NT2/D1 (cell line): ENCODE measurements around the gene AVP.
"Not testable (repeated sequence)": the region's sequence is repeated elsewhere in the genome, so short reads cannot be mapped to it uniquely, and the experiment has no call there.

Source experiments
- DNase-seq: peaks from one replicate; pipeline ENCODE4 v3.0.0-alpha.2; 2011; ENCODE audit warnings: low read depth, low spot score
- H3K27me3 ChIP-seq: 2 replicates; pipeline ENCODE4 v1.6.0; 2011; ENCODE audit warnings: mild to moderate bottlenecking; ENCODE audit not compliant: insufficient read length, insufficient read depth
- H3K36me3 ChIP-seq: 2 replicates; pipeline ENCODE4 v1.6.1; 2011; ENCODE audit warnings: mild to moderate bottlenecking, low read length, mixed read lengths; ENCODE audit not compliant: insufficient read depth, insufficient read length
- H3K4me1 ChIP-seq: 2 replicates; pipeline ENCODE4 v1.5.1; 2011; ENCODE audit not compliant: insufficient read depth, insufficient read length
- H3K4me3 ChIP-seq: 2 replicates; pipeline ENCODE4 v1.5.1; 2011; ENCODE audit warnings: low read depth; ENCODE audit not compliant: insufficient read length
- H3K9ac ChIP-seq: 2 replicates; pipeline ENCODE4 v1.6.0; 2011; ENCODE audit warnings: low read depth; ENCODE audit not compliant: insufficient read length
- H3K9me3 ChIP-seq: 2 replicates; pipeline ENCODE4 v1.5.1; 2011; ENCODE audit warnings: mild to moderate bottlenecking, low read length; ENCODE audit not compliant: insufficient read depth
- SUZ12 ChIP-seq: IDR thresholded peaks from 2 replicates; pipeline ENCODE4 v1.6.1; 2011; ENCODE audit not compliant: insufficient read length, insufficient read depth; ENCODE audit errors: extremely low read depth
- YY1 ChIP-seq: IDR thresholded peaks from 2 replicates; pipeline ENCODE4 v1.6.1; 2011; ENCODE audit not compliant: insufficient read length, insufficient read depth
- ZNF274 ChIP-seq: IDR thresholded peaks from 2 replicates; pipeline ENCODE4 v1.6.1; 2011; ENCODE audit warnings: mild to moderate bottlenecking, low read depth, low read length

Gene AVP

GRCh38 chr20:3082955-3083952, 1.3 kb downstream of the AVP start:
- TF ChIP-seq SUZ12 (no peak), ZNF274 (no peak), YY1 (no peak)
- H3K9ac ChIP-seq = no peak overlapping the region
- peaks cover 45% of the 10 kb centered on the region for H3K27me3 ChIP-seq
- H3K4me3 ChIP-seq = no peak overlapping the region
- DNase-seq = no peak
- H3K36me3 ChIP-seq = no peaks in the 10 kb centered on the region
- no peaks in the 10 kb centered on the region for H3K4me1 ChIP-seq
- H3K9me3 ChIP-seq = no peaks in the 10 kb centered on the region

- H3K9me3 ChIP-seq = no peaks in the 10 kb centered on the region
- no peaks in the 10 kb centered on the region for H3K4me1 ChIP-seq
- peak overlapping the region; percentile 30 for H3K4me3 ChIP-seq
- no peak for DNase-seq
- H3K9ac ChIP-seq = peak overlapping the region; percentile 50
- peaks cover 45% of the 10 kb centered on the region for H3K27me3 ChIP-seq
- TF ChIP-seq YY1 (no peak), SUZ12 (no peak), ZNF274 (no peak)
- no peaks in the 10 kb centered on the region for H3K36me3 ChIP-seq
Measured at GRCh38 chr20:3082306-3082951, 2.1 kb downstream of the AVP start.

- TF ChIP-seq ZNF274 (no peak), YY1 (no peak), SUZ12 (no peak)
- no peak overlapping the region for H3K9ac ChIP-seq
Measured at GRCh38 chr20:3081641-3082040, 2.9 kb downstream of the AVP start.

GRCh38 chr20:3080939-3081388, 3.6 kb downstream of the AVP start:
- TF ChIP-seq YY1 (no peak), ZNF274 (no peak), SUZ12 (no peak)
- peaks cover 45% of the 10 kb centered on the region for H3K27me3 ChIP-seq
- H3K36me3 ChIP-seq = no peaks in the 10 kb centered on the region
- no peaks in the 10 kb centered on the region for H3K4me1 ChIP-seq
- no peaks in the 10 kb centered on the region for H3K9me3 ChIP-seq
- no peak overlapping the region for H3K9ac ChIP-seq
- H3K4me3 ChIP-seq = no peak overlapping the region
- DNase-seq = no peak

More at GRCh38 chr20:3081641-3082040, 2.9 kb downstream of the AVP start:
- no peaks in the 10 kb centered on the region for H3K9me3 ChIP-seq
- no peak for DNase-seq
- H3K4me3 ChIP-seq = no peak overlapping the region
- no peaks in the 10 kb centered on the region for H3K36me3 ChIP-seq
- no peaks in the 10 kb centered on the region for H3K4me1 ChIP-seq
- H3K27me3 ChIP-seq = peaks cover 45% of the 10 kb centered on the region

- no peak for TF ChIP-seq ZNF274
- TF ChIP-seq YY1 = no peak
- no peak for TF ChIP-seq SUZ12
- Histone ChIP-seq H3K9ac (no peak overlapping the region), H3K4me1 (no peaks in the 10 kb centered on the region), H3K36me3 (no peaks in the 10 kb centered on the region), H3K4me3 (no peak overlapping the region), H3K27me3 (peaks cover 28% of the 10 kb centered on the region), H3K9me3 (peaks cover 5% of the 10 kb centered on the region; the same call in 1 of the 2 replicates)
- no peak for DNase-seq
Measured at GRCh38 chr20:3077618-3078134, 6.8 kb downstream of the AVP start.

- H3K9me3 ChIP-seq, H3K4me1 ChIP-seq, H3K4me3 ChIP-seq, H3K36me3 ChIP-seq, H3K9ac ChIP-seq, DNase-seq: not testable (repeated sequence)
- H3K27me3 ChIP-seq = peaks cover 24% of the 10 kb centered on the region
Measured at GRCh38 chr20:3075315-3075714, 9.2 kb downstream of the AVP start.

- Histone ChIP-seq H3K27me3 (peaks cover 24% of the 10 kb centered on the region), H3K9me3 (peaks cover 5% of the 10 kb centered on the region; the same call in 1 of the 2 replicates), H3K9ac (no peak overlapping the region), H3K36me3 (no peaks in the 10 kb centered on the region), H3K4me3 (no peak overlapping the region), H3K4me1 (no peaks in the 10 kb centered on the region)
- TF ChIP-seq YY1 (no peak), SUZ12 (no peak), ZNF274 (no peak)
- no peak for DNase-seq
Measured at GRCh38 chr20:3074812-3075211, 9.7 kb downstream of the AVP start.

GRCh38 chr20:3073251-3073643, 11.3 kb downstream of the AVP start:
- H3K9ac ChIP-seq, H3K36me3 ChIP-seq, H3K4me3 ChIP-seq, DNase-seq, H3K4me1 ChIP-seq, H3K9me3 ChIP-seq: not testable (repeated sequence)
- peaks cover 24% of the 10 kb centered on the region for H3K27me3 ChIP-seq
